HG02885 (cell line): ENCODE measurements around the gene POLRMT.
A peak's percentile ranks its signal among the peaks of the same experiment; 100 is the strongest.
"Not testable (repeated sequence)": the region's sequence is repeated elsewhere in the genome, so short reads cannot be mapped to it uniquely, and the experiment has no call there.

Experiments
- ATAC-seq: cut with Tn5 transposase; IDR thresholded peaks from one replicate; pipeline ENCODE4 v1.9.1; 2021; ENCODE audit warnings: mild to moderate bottlenecking; ENCODE audit not compliant: unreplicated experiment, poor library complexity

Gene POLRMT

GRCh38 chr19:632579-633067 lies 714 bp downstream of the POLRMT start:
- ATAC-seq, result peak; percentile 19

GRCh38 chr19:629961-630714 lies 3.2 kb downstream of the POLRMT start:
- no peak for ATAC-seq

- ATAC-seq, result not testable (repeated sequence)
Observed at GRCh38 chr19:629515-629914, 3.8 kb downstream of the POLRMT start.

GRCh38 chr19:628168-628567 lies 5.2 kb downstream of the POLRMT start:
- no peak for ATAC-seq

- ATAC-seq, result not testable (repeated sequence)
Observed at GRCh38 chr19:626566-626965, 6.8 kb downstream of the POLRMT start.

- ATAC-seq, result no peak
Observed at GRCh38 chr19:625257-625656, 8.1 kb downstream of the POLRMT start.

- no peak for ATAC-seq
Observed at GRCh38 chr19:624433-625109, 8.8 kb downstream of the POLRMT start.

- ATAC-seq, result no peak
Observed at GRCh38 chr19:623974-624373, 9.4 kb downstream of the POLRMT start.

GRCh38 chr19:623175-623916 lies 10.0 kb downstream of the POLRMT start:
- ATAC-seq, result no peak

GRCh38 chr19:622666-623065 lies 10.7 kb downstream of the POLRMT start:
- no peak for ATAC-seq

GRCh38 chr19:621819-622218 lies 11.5 kb downstream of the POLRMT start:
- no peak for ATAC-seq

GRCh38 chr19:621191-621590 lies 12.1 kb downstream of the POLRMT start:
- ATAC-seq, result not testable (repeated sequence)

- ATAC-seq, result no peak
Observed at GRCh38 chr19:620166-620862, 13.0 kb downstream of the POLRMT start.

GRCh38 chr19:619286-620002 lies 13.9 kb downstream of the POLRMT start:
- no peak for ATAC-seq

- no peak for ATAC-seq
Observed at GRCh38 chr19:618674-619285, 14.6 kb downstream of the POLRMT start.

GRCh38 chr19:618247-618619 lies 15.1 kb downstream of the POLRMT start:
- ATAC-seq, result no peak

- ATAC-seq, result no peak
Observed at GRCh38 chr19:617551-618246, 15.6 kb downstream of the POLRMT start.

GRCh38 chr19:616747-617526 lies 16.4 kb downstream of the POLRMT start:
- ATAC-seq, result no peak
